Muscle layer of duodenum (tissue), 2 donors: ENCODE results near the gene S100A5.

ENCODE experiments used
- H3K27ac ChIP-seq: one replicate; pipeline ENCODE4 v1.7.0; 2013; ENCODE audit warnings: mild to moderate bottlenecking, low read length
- H3K27me3 ChIP-seq: one replicate; pipeline ENCODE4 v1.7.0; 2013; ENCODE audit warnings: low read depth, mild to moderate bottlenecking, control low read depth, low read length
- H3K36me3 ChIP-seq, 2 donors: one replicate each; pipeline ENCODE4 v1.7.0; 2013; ENCODE audit warnings: low read length in 2 of 2, control low read depth in 1 of 2, mild to moderate bottlenecking in 1 of 2; ENCODE audit not compliant: insufficient read depth in 2 of 2, control insufficient read depth in 1 of 2
- H3K4me1 ChIP-seq, 2 donors: one replicate each; pipeline ENCODE4 v1.7.0; 2013; ENCODE audit warnings: low read length in 2 of 2, mild to moderate bottlenecking in 2 of 2, control low read depth in 1 of 2, moderate library complexity in 1 of 2; ENCODE audit not compliant: insufficient read depth in 2 of 2, control insufficient read depth in 1 of 2
- H3K4me3 ChIP-seq, 2 donors: one replicate each; pipeline ENCODE4 v1.7.0; 2013; ENCODE audit warnings: low read length in 2 of 2, low read depth in 1 of 2, mild to moderate bottlenecking in 1 of 2
- H3K9me3 ChIP-seq, 2 donors: one replicate each; pipeline ENCODE4 v1.7.0; 2013; ENCODE audit warnings: low read length in 2 of 2, control low read depth in 1 of 2, mild to moderate bottlenecking in 1 of 2; ENCODE audit not compliant: control insufficient read depth in 1 of 2
- donor health status: healthy.

The S100A5 gene

GRCh38 chr1:153490272-153491051 is 50.3 kb downstream of the S100A5 start:
- Histone ChIP-seq H3K4me1 (peaks cover 0 to 24% of the 10 kb centered on the region in 2 donors), H3K9me3 (no peaks in the 10 kb centered on the region), H3K27ac (peak overlapping the region; percentile 48), H3K27me3 (no peaks in the 10 kb centered on the region), H3K36me3 (no peaks in the 10 kb centered on the region), H3K4me3 (no peak overlapping the region)

- Histone ChIP-seq H3K4me1 (peaks cover 0 to 13% of the 10 kb centered on the region in 2 donors), H3K9me3 (no peaks in the 10 kb centered on the region), H3K27me3 (no peaks in the 10 kb centered on the region), H3K27ac (no peak overlapping the region), H3K36me3 (no peaks in the 10 kb centered on the region), H3K4me3 (no peak overlapping the region)
Observed at GRCh38 chr1:153488731-153489130, 52.0 kb downstream of the S100A5 start.

GRCh38 chr1:153487707-153488106 is 53.0 kb downstream of the S100A5 start:
- Histone ChIP-seq H3K27ac (no peak overlapping the region), H3K4me3 (no peak overlapping the region), H3K27me3 (no peaks in the 10 kb centered on the region), H3K9me3 (no peaks in the 10 kb centered on the region), H3K4me1 (peaks cover 0 to 7% of the 10 kb centered on the region in 2 donors), H3K36me3 (no peaks in the 10 kb centered on the region)
